ENCODE measurements around the gene ITGA1.

Gene ITGA1

GRCh38 chr5:52996979-52997378 is 209.3 kb downstream of the ITGA1 start:
- Histone ChIP-seq H3K4me3 (ENCODE audit: low read depth, low read length) (no peak overlapping the region), H3K27me3 (ENCODE audit: control insufficient read depth, insufficient read depth, low read length) (no peaks in the 10 kb centered on the region), H3K27ac (ENCODE audit: low read depth, low read length) (no peak overlapping the region), H3K4me1 (ENCODE audit: control insufficient read depth, insufficient read depth, low read length) (no peaks in the 10 kb centered on the region), H3K9me3 (ENCODE audit: control insufficient read depth, insufficient read depth, low read length) (no peaks in the 10 kb centered on the region), H3K9ac (ENCODE audit: low read depth, low read length) (no peak overlapping the region), H3K36me3 (ENCODE audit: control insufficient read depth, insufficient read depth, low read length) (0 out of 2 replicates have a peak, but pooled peaks cover 4% of the 10 kb centered on the region)

- H3K27ac ChIP-seq (ENCODE audit: low read depth, low read length): no peak overlapping the region
- no peaks in the 10 kb centered on the region for H3K4me1 ChIP-seq (ENCODE audit: control insufficient read depth, insufficient read depth, low read length)
- H3K36me3 ChIP-seq (ENCODE audit: control insufficient read depth, insufficient read depth, low read length): 0 out of 2 replicates have a peak, but pooled peaks cover 4% of the 10 kb centered on the region
- no peaks in the 10 kb centered on the region for H3K27me3 ChIP-seq (ENCODE audit: control insufficient read depth, insufficient read depth, low read length)
- H3K9ac ChIP-seq (ENCODE audit: low read depth, low read length): no peak overlapping the region
- no peaks in the 10 kb centered on the region for H3K9me3 ChIP-seq (ENCODE audit: control insufficient read depth, insufficient read depth, low read length)
- H3K4me3 ChIP-seq (ENCODE audit: low read depth, low read length): no peak overlapping the region
Observed at GRCh38 chr5:52997424-52997823, 209.7 kb downstream of the ITGA1 start.

- Histone ChIP-seq H3K9ac (ENCODE audit: low read depth, low read length) (no peak overlapping the region), H3K27me3 (ENCODE audit: control insufficient read depth, insufficient read depth, low read length) (no peaks in the 10 kb centered on the region), H3K27ac (ENCODE audit: low read depth, low read length) (no peak overlapping the region), H3K36me3 (ENCODE audit: control insufficient read depth, insufficient read depth, low read length) (no peaks in the 10 kb centered on the region), H3K4me3 (ENCODE audit: low read depth, low read length) (no peak overlapping the region), H3K4me1 (ENCODE audit: control insufficient read depth, insufficient read depth, low read length) (no peaks in the 10 kb centered on the region), H3K9me3 (ENCODE audit: control insufficient read depth, insufficient read depth, low read length) (no peaks in the 10 kb centered on the region)
Observed at GRCh38 chr5:52998552-52999313, 211.0 kb downstream of the ITGA1 start.

- Histone ChIP-seq H3K36me3 (ENCODE audit: control insufficient read depth, insufficient read depth, low read length) (no peaks in the 10 kb centered on the region), H3K27ac (ENCODE audit: low read depth, low read length) (no peak overlapping the region), H3K9ac (ENCODE audit: low read depth, low read length) (no peak overlapping the region), H3K4me3 (ENCODE audit: low read depth, low read length) (no peak overlapping the region), H3K9me3 (ENCODE audit: control insufficient read depth, insufficient read depth, low read length) (no peaks in the 10 kb centered on the region), H3K27me3 (ENCODE audit: control insufficient read depth, insufficient read depth, low read length) (no peaks in the 10 kb centered on the region), H3K4me1 (ENCODE audit: control insufficient read depth, insufficient read depth, low read length) (no peaks in the 10 kb centered on the region)
Observed at GRCh38 chr5:52999344-52999949, 211.7 kb downstream of the ITGA1 start.

GRCh38 chr5:53001541-53001940 is 213.8 kb downstream of the ITGA1 start:
- Histone ChIP-seq H3K4me3 (ENCODE audit: low read depth, low read length) (no peak overlapping the region), H3K9me3 (ENCODE audit: control insufficient read depth, insufficient read depth, low read length) (no peaks in the 10 kb centered on the region), H3K4me1 (ENCODE audit: control insufficient read depth, insufficient read depth, low read length) (no peaks in the 10 kb centered on the region), H3K36me3 (ENCODE audit: control insufficient read depth, insufficient read depth, low read length) (no peaks in the 10 kb centered on the region), H3K27me3 (ENCODE audit: control insufficient read depth, insufficient read depth, low read length) (no peaks in the 10 kb centered on the region), H3K9ac (ENCODE audit: low read depth, low read length) (no peak overlapping the region), H3K27ac (ENCODE audit: low read depth, low read length) (no peak overlapping the region)

GRCh38 chr5:53002491-53002890 is 214.8 kb downstream of the ITGA1 start:
- no peak overlapping the region for H3K4me3 ChIP-seq (ENCODE audit: low read depth, low read length)
- no peaks in the 10 kb centered on the region for H3K36me3 ChIP-seq (ENCODE audit: control insufficient read depth, insufficient read depth, low read length)
- no peaks in the 10 kb centered on the region for H3K4me1 ChIP-seq (ENCODE audit: control insufficient read depth, insufficient read depth, low read length)
- no peaks in the 10 kb centered on the region for H3K27me3 ChIP-seq (ENCODE audit: control insufficient read depth, insufficient read depth, low read length)
- H3K27ac ChIP-seq (ENCODE audit: low read depth, low read length): no peak overlapping the region
- H3K9ac ChIP-seq (ENCODE audit: low read depth, low read length): no peak overlapping the region
- H3K9me3 ChIP-seq (ENCODE audit: control insufficient read depth, insufficient read depth, low read length): no peaks in the 10 kb centered on the region

- no peak overlapping the region for H3K27ac ChIP-seq (ENCODE audit: low read depth, low read length)
Observed at GRCh38 chr5:53003144-53003543, 215.4 kb downstream of the ITGA1 start.

GRCh38 chr5:53006911-53007890 is 219.5 kb downstream of the ITGA1 start:
- no peak overlapping the region for H3K27ac ChIP-seq (ENCODE audit: low read depth, low read length)
- H3K4me1 ChIP-seq (ENCODE audit: control insufficient read depth, insufficient read depth, low read length): no peaks in the 10 kb centered on the region
- H3K27me3 ChIP-seq (ENCODE audit: control insufficient read depth, insufficient read depth, low read length): no peaks in the 10 kb centered on the region
- no peak overlapping the region for H3K9ac ChIP-seq (ENCODE audit: low read depth, low read length)
- no peaks in the 10 kb centered on the region for H3K9me3 ChIP-seq (ENCODE audit: control insufficient read depth, insufficient read depth, low read length)
- H3K4me3 ChIP-seq (ENCODE audit: low read depth, low read length): no peak overlapping the region
- no peaks in the 10 kb centered on the region for H3K36me3 ChIP-seq (ENCODE audit: control insufficient read depth, insufficient read depth, low read length)

More at GRCh38 chr5:53003144-53003543, 215.4 kb downstream of the ITGA1 start:
- no peak overlapping the region for H3K9ac ChIP-seq (ENCODE audit: low read depth, low read length)
- H3K9me3 ChIP-seq (ENCODE audit: control insufficient read depth, insufficient read depth, low read length): no peaks in the 10 kb centered on the region
- no peaks in the 10 kb centered on the region for H3K4me1 ChIP-seq (ENCODE audit: control insufficient read depth, insufficient read depth, low read length)
- H3K27me3 ChIP-seq (ENCODE audit: control insufficient read depth, insufficient read depth, low read length): no peaks in the 10 kb centered on the region
- no peak overlapping the region for H3K4me3 ChIP-seq (ENCODE audit: low read depth, low read length)
- H3K36me3 ChIP-seq (ENCODE audit: control insufficient read depth, insufficient read depth, low read length): no peaks in the 10 kb centered on the region

DNA sequence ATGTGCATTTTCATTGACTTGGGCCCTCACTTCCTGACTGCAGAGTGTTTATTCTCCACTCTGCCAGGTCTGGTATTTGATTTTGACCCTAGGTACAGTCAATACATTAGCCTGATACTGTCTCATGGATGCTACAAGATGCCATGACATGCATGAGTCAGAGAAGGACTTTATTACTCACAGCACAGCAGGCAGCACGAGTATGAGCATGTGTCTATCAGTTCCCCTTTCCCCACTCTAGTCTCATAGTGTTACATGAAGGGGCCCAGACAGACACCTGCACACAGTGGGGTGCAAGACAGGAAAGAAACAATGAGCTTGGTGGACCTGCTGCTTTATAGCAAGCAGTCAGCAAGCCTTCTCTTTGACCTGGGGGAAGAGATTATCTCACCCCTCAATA is 221.0 kb downstream of the ITGA1 start:
- no peaks in the 10 kb centered on the region for H3K36me3 ChIP-seq (ENCODE audit: control insufficient read depth, insufficient read depth, low read length)
- no peaks in the 10 kb centered on the region for H3K27me3 ChIP-seq (ENCODE audit: control insufficient read depth, insufficient read depth, low read length)
- H3K4me1 ChIP-seq (ENCODE audit: control insufficient read depth, insufficient read depth, low read length): no peaks in the 10 kb centered on the region
- H3K27ac ChIP-seq (ENCODE audit: low read depth, low read length): no peak overlapping the region
- no peaks in the 10 kb centered on the region for H3K9me3 ChIP-seq (ENCODE audit: control insufficient read depth, insufficient read depth, low read length)
- no peak overlapping the region for H3K4me3 ChIP-seq (ENCODE audit: low read depth, low read length)
- H3K9ac ChIP-seq (ENCODE audit: low read depth, low read length): no peak overlapping the region

All from HUES48 (cell line).